Urothelium cell line (cell line): ENCODE data around the gene XRCC3.

ENCODE experiments used
- DNase-seq: peaks from one replicate; pipeline ENCODE4 v3.0.0; 2011; ENCODE audit warnings: low spot score, mixed read lengths
- FAIRE-seq: peaks from 2 replicates; lab custom pipeline; 2011; peaks lifted over from hg19 to GRCh38; lab: Jason Lieb, UNC

Gene XRCC3

GRCh38 chr14:103715052-103716000 is at the start of gene XRCC3, which contains the start of gene ZFYVE21:
Gene XRCC3, minus strand, starts transcription at chr14:103715451. Its CDS starts 4,364 bp downstream, at chr14:103711087.
Gene ZFYVE21, plus strand, starts transcription at chr14:103715810. Its CDS starts 32 bp downstream, at chr14:103715842.
- DNase-seq = peak; percentile 98
- FAIRE-seq = peak; percentile 89

GRCh38 chr14:103763730-103764488 is 48.7 kb upstream of the XRCC3 start:
- DNase-seq = no peak
- FAIRE-seq = no peak

GRCh38 chr14:103762541-103762940 is 47.3 kb upstream of the XRCC3 start:
- DNase-seq (no peak), FAIRE-seq (no peak)

GRCh38 chr14:103762036-103762435 is 46.8 kb upstream of the XRCC3 start:
- FAIRE-seq = no peak
- DNase-seq = no peak

- no peak for FAIRE-seq
- no peak for DNase-seq
These were observed 43.0 kb upstream of the XRCC3 start for GRCh38 chr14:103758059-103758776.

- no peak for DNase-seq
- no peak for FAIRE-seq
These were observed 39.8 kb upstream of the XRCC3 start for GRCh38 chr14:103755060-103755459.

- FAIRE-seq (no peak), DNase-seq (no peak)
These were observed 38.5 kb upstream of the XRCC3 start for GRCh38 chr14:103753774-103754173.

- FAIRE-seq = no peak
- no peak for DNase-seq
These were observed 34.6 kb upstream of the XRCC3 start for GRCh38 chr14:103749860-103750259.

GRCh38 chr14:103749452-103749851 is 34.2 kb upstream of the XRCC3 start:
- FAIRE-seq (no peak), DNase-seq (no peak)

GRCh38 chr14:103748534-103748857 is 33.2 kb upstream of the XRCC3 start:
- FAIRE-seq = no peak
- DNase-seq = no peak

GRCh38 chr14:103746701-103747100 is 31.4 kb upstream of the XRCC3 start:
- FAIRE-seq (no peak), DNase-seq (no peak)

GRCh38 chr14:103745424-103745823 is 30.2 kb upstream of the XRCC3 start:
- DNase-seq = no peak
- FAIRE-seq = no peak

- no peak for FAIRE-seq
- DNase-seq = no peak
These were observed 29.6 kb upstream of the XRCC3 start for GRCh38 chr14:103744621-103745395.

- DNase-seq (no peak), FAIRE-seq (no peak)
These were observed 28.4 kb upstream of the XRCC3 start for GRCh38 chr14:103743691-103744090.

GRCh38 chr14:103742499-103743255 is 27.4 kb upstream of the XRCC3 start:
- FAIRE-seq (no peak), DNase-seq (no peak)

GRCh38 chr14:103741876-103742275 is 26.6 kb upstream of the XRCC3 start:
- DNase-seq (no peak), FAIRE-seq (no peak)

- FAIRE-seq = no peak
These were observed 25.9 kb upstream of the XRCC3 start for GRCh38 chr14:103740991-103741689.

GRCh38 chr14:103739793-103740501 is 24.7 kb upstream of the XRCC3 start:
- no peak for DNase-seq
- no peak for FAIRE-seq

More at GRCh38 chr14:103740991-103741689, 25.9 kb upstream of the XRCC3 start:
- DNase-seq = no peak

GRCh38 chr14:103739466-103739792 is 24.2 kb upstream of the XRCC3 start:
- DNase-seq (no peak), FAIRE-seq (no peak)
